Suprapubic skin (tissue), 4 donors: ENCODE results near the gene ATF7. TPM values are rescaled to one million over a fixed set of nuclear protein-coding genes. Genes with fewer than 3 reads are reported as not detected.

Experiments
- DNase-seq, 2 donors: peaks; one replicate each; pipeline ENCODE4 v3.0.0-alpha.2; 2019; ENCODE audit warnings: low spot score in 2 of 2
- H3K27ac ChIP-seq: fragments of 200-600 bp; sonication (generic); one replicate; pipeline ENCODE4 v1.5.1; 2019
- H3K27me3 ChIP-seq: fragments of 200-600 bp; sonication (generic); one replicate; pipeline ENCODE4 v1.5.1; 2019
- H3K36me3 ChIP-seq: fragments of 200-600 bp; sonication (generic); one replicate; pipeline ENCODE4 v1.5.1; 2019
- H3K4me1 ChIP-seq: fragments of 200-600 bp; sonication (generic); one replicate; pipeline ENCODE4 v1.5.1; 2019
- H3K4me3 ChIP-seq: fragments of 200-600 bp; sonication (generic); one replicate; pipeline ENCODE4 v1.5.1; 2019; ENCODE audit warnings: mild to moderate bottlenecking
- H3K9me3 ChIP-seq: fragments of 200-600 bp; sonication (generic); one replicate; pipeline ENCODE4 v1.5.1; 2019
- CTCF ChIP-seq, 2 donors: fragments of 200-600 bp in 1 of 2; fragments of 450-650 bp in 1 of 2; sonication (generic) in 1 of 2; IDR thresholded peaks; one replicate each; pipeline ENCODE4 v1.5.1; 2016 to 2019; ENCODE audit warnings: antibody characterized with exemption in 2 of 2, mild to moderate bottlenecking in 1 of 2, moderate library complexity in 1 of 2
- EP300 ChIP-seq: sonication (generic); formaldehyde crosslinking; IDR thresholded peaks from one replicate; pipeline ENCODE4 v1.6.1; 2017; ENCODE audit warnings: antibody characterized with exemption
- POLR2A ChIP-seq, 2 donors: fragments of 450-650 bp; IDR thresholded peaks; one replicate each; pipeline ENCODE4 v1.6.1; 2017; ENCODE audit warnings: antibody characterized with exemption in 2 of 2, mild to moderate bottlenecking in 2 of 2, moderate library complexity in 2 of 2
- POLR2AphosphoS5 ChIP-seq, 3 donors: sonication (generic); formaldehyde crosslinking; IDR thresholded peaks; one replicate each; pipeline ENCODE4 v1.6.1; 2017; ENCODE audit warnings: antibody characterized with exemption in 3 of 3
- WGBS: methylation state at CpG from one replicate; pipeline ENCODE4 v1.1.5; 2018; 5-methylcytosine and 5-hydroxymethylcytosine counted together
- total RNA-seq, 4 donors: library from RNA; depleted of rRNA; stranded (reverse); fragments of >200 nt; gene quantifications; one replicate each; pipeline ENCODE4 v1.1.0, GENCODE V29; 2016

Gene ATF7
- total RNA-seq, 4 donors from 2014 or later: 26.7 to 60.7 (median 40.5) TPM

GRCh38 chr12:53497461-53497860 is 128.7 kb downstream of the ATF7 start:
- no peak overlapping the region for H3K4me3 ChIP-seq
- DNase-seq: no peak
- H3K9me3 ChIP-seq: no peaks in the 10 kb centered on the region
- H3K27me3 ChIP-seq: no peaks in the 10 kb centered on the region
- WGBS: 98% methylated on average over 3 of the region's 3 CpGs
- TF ChIP-seq POLR2A (IDR thresholded peaks at IDR 0.05) (no peak), POLR2AphosphoS5 (IDR thresholded peaks at IDR 0.05) (no peak), CTCF (IDR thresholded peaks at IDR 0.05) (no peak)
- H3K27ac ChIP-seq: peak overlapping the region; percentile 60
- no peaks in the 10 kb centered on the region for H3K36me3 ChIP-seq
- H3K4me1 ChIP-seq: peaks cover 79% of the 10 kb centered on the region

DNA sequence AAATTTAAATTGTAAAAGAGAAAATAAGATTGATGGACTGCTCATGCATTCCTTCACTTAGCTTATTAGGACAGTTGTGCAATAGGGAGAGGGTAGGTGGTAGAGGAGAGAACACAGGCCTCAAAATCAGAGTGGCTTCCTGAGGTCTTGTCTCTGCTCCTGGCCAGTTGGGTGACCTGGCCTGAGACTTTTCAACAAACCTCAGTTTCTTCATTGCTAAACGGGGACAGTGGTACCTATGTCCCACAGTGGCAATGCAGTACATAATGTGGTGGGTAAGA is 129.5 kb downstream of the ATF7 start:
- 81% methylated on average over 1 of the region's 1 CpG for WGBS
- Histone ChIP-seq H3K27me3 (no peaks in the 10 kb centered on the region), H3K4me3 (no peak overlapping the region), H3K27ac (peak overlapping the region; percentile 60), H3K9me3 (no peaks in the 10 kb centered on the region), H3K36me3 (no peaks in the 10 kb centered on the region), H3K4me1 (peaks cover 75% of the 10 kb centered on the region)
- no peak for DNase-seq
- TF ChIP-seq POLR2AphosphoS5 (IDR thresholded peaks at IDR 0.05) (peak in 1 of 3 donors; percentile 11), EP300 (no peak)

DNA sequence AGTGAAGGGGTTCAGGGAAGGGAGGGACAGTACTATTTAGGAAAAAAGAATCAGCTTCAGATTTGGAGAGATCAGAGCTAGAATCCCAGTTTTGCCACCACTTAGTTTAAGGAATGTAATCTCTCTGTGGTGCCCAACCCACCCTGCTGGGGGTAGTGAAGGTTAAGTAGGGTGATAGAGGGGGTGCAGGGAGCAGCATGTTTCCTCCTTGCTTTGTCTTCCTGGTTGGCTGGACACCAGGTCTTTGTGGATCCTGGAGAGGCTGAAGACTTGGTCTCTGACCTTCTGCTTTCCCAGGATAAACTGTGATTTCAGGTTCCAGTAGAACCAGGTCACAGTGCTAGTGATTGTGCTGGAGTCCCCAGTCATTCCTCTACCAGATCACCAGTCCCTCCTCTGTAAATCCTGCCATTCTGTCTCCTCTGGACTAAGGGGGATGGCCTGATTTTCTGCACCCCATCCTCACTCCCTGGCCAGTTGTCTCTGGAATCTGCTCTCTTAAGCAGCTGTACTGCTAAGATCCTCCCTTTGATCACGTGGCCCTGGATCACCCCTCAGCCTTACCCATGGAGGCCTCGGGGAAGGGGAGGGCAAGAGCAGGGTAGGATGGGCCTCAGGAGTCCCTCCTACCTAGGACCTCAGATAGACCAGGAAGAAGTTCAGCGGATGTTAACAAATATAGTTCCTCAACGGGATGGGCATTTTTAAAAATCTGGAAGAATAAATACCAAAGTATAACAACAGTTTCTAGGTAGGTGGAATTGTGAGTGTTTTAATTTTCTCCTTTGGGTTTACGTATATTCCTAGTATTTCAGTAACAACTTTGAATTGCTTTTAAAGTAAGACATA is 130.1 kb downstream of the ATF7 start:
- DNase-seq: peak in 1 of 2 donors; percentile 88
- H3K9me3 ChIP-seq: no peaks in the 10 kb centered on the region
- H3K4me3 ChIP-seq: no peak overlapping the region
- 36% methylated on average over 5 of the region's 5 CpGs for WGBS
- no peaks in the 10 kb centered on the region for H3K27me3 ChIP-seq
- H3K4me1 ChIP-seq: peaks cover 71% of the 10 kb centered on the region
- peak overlapping the region; percentile 60 for H3K27ac ChIP-seq
- TF ChIP-seq EP300: no peak
- TF ChIP-seq CTCF (IDR thresholded peaks at IDR 0.05): no peak
- TF ChIP-seq POLR2AphosphoS5 (IDR thresholded peaks at IDR 0.05): no peak
- no peak for TF ChIP-seq POLR2A (IDR thresholded peaks at IDR 0.05)
- no peaks in the 10 kb centered on the region for H3K36me3 ChIP-seq

DNA sequence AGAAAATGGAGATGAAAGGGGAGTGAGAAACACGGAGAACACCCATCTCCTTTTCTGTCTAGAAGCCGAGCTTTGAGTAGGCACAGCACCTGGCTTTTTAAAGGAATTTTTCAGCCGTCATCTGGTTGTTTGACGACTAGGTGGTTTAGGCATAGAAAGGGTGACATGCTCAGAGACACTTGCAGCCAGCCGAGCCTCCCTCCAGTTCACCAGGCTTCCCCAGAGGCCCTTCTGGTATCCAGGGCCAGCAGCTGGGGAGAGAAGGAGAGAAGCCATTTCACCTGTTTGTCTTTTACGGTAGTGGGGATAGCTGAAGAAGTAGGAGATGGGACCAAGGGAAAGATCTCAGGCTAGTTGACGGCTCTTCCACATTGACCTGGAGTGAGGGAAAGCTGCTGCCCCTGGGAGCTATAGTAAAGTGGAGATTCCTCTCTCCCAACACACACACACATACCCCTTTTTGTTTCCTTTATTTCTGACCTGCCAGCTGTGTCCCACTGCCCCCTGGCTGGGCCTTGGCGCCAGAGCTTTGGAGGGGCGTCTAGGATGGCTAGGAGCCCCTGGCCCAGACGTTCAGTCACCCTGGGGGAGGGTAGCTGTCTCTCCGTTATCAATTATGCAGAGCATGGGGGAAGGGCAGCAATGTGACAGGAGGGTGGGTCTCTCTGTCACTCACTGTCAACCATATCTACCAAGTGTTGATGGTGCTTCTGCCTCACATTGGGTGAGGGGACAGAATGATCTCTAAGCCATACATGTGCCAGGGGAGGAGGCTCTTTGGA is 132.4 kb downstream of the ATF7 start:
- H3K4me1 ChIP-seq: peaks cover 55% of the 10 kb centered on the region
- H3K27ac ChIP-seq: peak overlapping the region; percentile 85
- peak overlapping the region; percentile 66 for H3K4me3 ChIP-seq
- H3K36me3 ChIP-seq: no peaks in the 10 kb centered on the region
- 28% methylated on average over 11 of the region's 11 CpGs for WGBS
- H3K27me3 ChIP-seq: no peaks in the 10 kb centered on the region
- DNase-seq: peak in 1 of 2 donors; percentile 56
- no peaks in the 10 kb centered on the region for H3K9me3 ChIP-seq
- TF ChIP-seq EP300: no peak
- TF ChIP-seq POLR2AphosphoS5 (IDR thresholded peaks at IDR 0.05): no peak
- no peak for TF ChIP-seq POLR2A (IDR thresholded peaks at IDR 0.05)
- TF ChIP-seq CTCF (IDR thresholded peaks at IDR 0.05): no peak

- Histone ChIP-seq H3K9me3 (no peaks in the 10 kb centered on the region), H3K36me3 (no peaks in the 10 kb centered on the region), H3K27me3 (no peaks in the 10 kb centered on the region), H3K27ac (peak overlapping the region; percentile 85), H3K4me1 (peaks cover 47% of the 10 kb centered on the region), H3K4me3 (peak overlapping the region; percentile 66)
- under 1% methylated on average over 21 of the region's 52 CpGs for WGBS
- TF ChIP-seq CTCF (IDR thresholded peaks at IDR 0.05) (no peak), POLR2AphosphoS5 (IDR thresholded peaks at IDR 0.05) (peak in 1 of 3 donors; percentile 62), POLR2A (IDR thresholded peaks at IDR 0.05) (no peak), EP300 (no peak)
- DNase-seq: peak; percentile 97
Measured at GRCh38 chr12:53492830-53493609, 133.2 kb downstream of the ATF7 start.
